Inferior parietal cortex (tissue), 1 donor: ENCODE data around the gene MYO15B.

Experiments
- DNase-seq: peaks from one replicate; pipeline ENCODE4 v3.0.0-alpha.2; 2016; ENCODE audit errors: extremely low spot score

The MYO15B gene

DNA sequence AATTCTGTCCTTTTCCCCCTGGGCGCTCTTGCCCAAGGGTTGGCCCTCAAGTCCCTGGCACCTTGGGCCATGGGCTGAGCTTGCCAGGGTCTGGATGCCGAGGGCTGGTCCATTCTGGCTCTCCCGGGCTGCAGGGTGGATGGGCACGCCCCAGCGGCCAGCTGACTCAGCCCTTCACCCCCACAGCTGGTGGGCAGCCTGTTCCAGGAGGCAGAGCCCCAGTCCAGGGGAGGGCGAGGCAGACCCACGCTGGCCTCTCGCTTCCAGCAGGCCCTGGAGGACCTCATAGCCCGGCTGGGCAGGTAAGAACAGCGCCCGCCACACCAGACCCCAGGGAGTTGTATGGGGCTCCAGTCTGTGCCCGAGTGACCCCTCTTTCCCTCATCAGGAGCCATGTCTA is 15.0 kb downstream of the MYO15B start:
- no peak for DNase-seq

DNA sequence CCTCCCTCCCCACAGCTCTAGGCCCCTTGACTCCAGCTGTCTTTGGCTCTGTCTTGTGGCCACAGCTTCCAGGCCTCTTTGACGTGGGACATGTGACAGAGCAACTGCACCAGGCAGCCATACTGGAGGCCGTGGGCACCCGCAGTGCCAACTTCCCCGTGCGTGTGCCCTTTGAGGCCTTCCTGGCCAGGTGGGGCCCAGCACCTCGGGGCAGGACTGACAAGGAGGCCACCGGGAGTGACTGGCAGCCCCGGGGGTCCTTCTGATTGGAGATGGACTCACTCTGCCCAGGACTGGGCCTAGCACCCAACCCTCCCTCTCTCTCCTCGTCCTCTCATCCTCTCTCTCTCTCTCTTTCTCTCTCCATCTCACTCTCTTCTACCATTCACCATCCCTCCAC is 15.5 kb downstream of the MYO15B start:
- DNase-seq, result no peak

DNA sequence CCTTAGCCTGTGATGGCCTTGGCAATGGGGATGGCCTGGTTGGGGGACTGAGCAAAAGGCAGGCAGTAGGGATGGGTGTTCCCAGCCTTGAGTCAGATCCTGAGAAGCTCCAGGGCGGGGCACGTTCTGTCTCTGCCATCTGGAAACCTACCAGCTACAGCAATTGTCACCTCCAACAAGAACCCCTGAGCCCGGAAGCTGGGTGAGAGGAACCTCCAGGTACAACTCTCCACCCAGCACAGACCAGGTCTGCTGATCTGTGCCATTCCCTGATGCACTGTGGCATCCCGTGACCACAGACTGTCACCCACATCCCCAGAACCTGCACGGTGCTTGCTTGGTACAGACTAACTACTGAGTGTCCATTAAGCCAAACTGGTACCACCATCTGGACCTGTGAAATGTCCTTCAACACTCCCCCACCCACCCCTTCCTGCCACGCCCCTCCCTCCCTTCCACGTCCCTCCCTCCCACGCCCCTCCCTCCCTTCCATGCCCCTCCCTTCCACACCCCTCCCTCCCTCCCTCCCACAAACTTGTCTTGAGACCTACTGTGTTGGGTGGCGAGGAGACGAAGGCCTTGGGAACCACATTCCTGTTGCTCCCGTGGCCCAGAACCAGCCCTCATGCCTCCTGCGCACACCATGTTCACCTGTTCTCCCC is 16.6 kb downstream of the MYO15B start:
- DNase-seq, result no peak

DNA sequence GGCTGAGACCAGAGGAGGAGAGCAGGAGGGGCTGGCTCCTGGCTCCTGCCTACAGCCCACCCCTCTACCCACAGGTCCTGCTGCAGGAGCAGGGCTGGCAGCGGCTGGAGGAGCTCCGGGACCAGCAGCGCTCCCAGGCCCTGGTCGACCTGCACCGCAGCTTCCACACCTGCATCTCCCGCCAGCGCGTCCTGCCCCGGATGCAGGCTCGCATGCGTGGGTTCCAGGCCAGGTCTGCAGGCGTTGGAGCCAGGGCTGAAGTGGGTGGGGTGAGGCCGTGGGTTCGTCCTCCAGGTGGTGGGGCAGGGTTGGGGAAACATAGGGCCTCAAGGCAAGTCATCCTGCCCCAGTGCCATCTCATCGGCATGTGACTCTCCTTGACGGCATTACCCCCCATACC is 18.2 kb downstream of the MYO15B start:
- DNase-seq, result no peak

- no peak for DNase-seq
These were observed 19.5 kb downstream of the MYO15B start for GRCh38 chr17:75607086-75607485.

DNA sequence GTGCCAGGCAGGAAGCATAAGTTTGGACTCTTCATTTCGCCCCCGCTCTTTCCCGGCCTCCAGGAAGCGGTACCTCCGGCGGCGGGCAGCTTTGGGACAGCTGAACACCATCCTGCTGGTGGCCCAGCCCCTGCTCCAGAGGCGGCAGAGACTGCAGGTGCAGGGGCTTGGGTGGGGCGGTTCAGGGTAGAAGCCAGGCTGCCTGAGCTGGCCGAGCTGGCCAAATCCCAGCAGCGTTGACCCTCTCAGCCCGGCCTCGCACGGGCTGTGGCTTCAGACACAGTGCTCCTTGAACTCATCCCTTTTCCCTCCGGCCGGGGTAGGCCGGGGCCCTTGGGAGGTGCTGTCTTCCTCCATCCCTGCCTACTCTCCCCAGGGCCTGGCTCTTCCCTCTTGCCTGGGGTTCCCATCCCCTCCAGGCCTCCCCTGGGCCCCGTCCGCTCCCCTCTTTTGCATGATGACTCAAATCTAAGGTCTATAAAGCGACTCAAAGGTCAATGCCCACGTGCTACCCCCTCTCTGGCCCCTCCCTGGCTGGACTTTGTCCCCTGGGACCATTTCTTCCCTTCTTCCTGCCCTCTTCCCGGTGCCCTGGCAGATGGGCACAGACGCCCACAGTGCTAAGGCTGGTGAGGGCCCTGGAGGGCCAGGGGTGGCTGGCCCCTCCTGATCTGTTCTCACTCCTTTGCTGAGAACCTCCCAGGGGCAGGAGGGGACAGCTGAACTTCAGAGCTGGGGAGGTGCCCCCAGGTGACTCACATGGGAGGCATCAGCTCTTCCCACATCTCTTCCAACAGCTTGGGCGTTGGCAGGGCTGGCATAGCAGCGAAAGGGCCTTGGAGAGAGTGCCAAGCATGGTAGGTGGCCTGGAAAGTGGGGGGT is 22.7 kb downstream of the MYO15B start:
- DNase-seq, result no peak

DNA sequence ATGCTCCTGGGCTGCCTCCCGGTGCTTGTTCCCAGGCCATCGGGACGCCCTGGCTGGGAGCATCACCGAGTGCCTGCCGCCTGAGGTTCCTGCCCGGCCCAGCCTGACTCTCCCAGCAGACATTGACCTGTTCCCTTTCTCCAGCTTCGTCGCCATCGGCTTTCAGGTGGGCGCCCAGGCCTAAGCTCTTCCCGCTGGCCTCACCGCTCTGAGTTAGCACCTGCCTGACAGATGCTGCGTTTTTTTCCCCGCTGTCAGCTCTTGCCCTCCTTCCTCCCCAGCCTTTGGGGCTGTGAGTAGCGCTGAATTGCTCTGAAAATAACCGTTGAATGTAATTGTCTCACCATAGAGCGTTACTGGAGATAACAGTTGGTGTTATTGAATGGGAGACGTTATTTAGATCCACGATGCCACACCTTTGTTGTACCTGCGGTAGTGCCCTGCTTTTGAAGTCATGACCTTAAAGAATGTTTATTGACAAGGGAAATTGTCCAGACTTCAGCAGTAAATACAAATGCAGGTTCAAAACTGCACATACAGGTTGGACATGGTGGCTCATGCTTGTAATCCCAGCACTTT is 24.3 kb downstream of the MYO15B start:
- no peak for DNase-seq

DNA sequence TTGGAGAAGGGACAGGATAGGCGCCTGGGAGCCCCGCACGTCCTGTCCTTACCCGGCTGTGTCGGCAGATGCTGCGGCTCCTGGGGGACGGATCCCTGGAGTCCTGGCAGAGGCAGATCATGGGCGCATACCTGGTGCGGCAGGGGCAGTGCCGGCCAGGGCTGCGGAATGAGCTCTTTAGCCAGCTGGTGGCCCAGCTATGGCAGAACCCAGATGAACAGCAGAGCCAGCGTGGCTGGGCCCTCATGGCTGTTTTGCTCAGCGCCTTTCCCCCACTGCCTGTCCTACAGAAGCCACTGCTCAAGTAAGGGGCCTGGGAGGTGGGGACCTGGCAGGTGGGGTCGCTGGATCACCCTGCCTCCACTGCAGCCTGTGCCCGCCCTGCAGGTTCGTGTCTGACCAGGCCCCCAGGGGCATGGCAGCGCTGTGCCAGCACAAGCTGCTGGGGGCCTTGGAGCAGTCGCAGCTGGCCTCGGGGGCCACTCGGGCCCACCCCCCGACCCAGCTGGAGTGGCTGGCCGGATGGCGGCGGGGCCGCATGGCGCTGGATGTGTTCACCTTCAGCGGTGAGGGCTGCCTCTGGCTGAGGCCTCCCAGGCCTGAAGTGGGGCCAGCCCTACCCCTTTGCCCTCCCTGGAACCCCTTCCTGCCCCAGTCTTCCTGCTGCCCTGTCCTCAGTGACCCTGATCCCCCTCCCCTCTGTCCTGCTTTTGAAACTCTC is 25.5 kb downstream of the MYO15B start:
- no peak for DNase-seq

- no peak for DNase-seq
These were observed 26.4 kb downstream of the MYO15B start for GRCh38 chr17:75614006-75614405.

DNA sequence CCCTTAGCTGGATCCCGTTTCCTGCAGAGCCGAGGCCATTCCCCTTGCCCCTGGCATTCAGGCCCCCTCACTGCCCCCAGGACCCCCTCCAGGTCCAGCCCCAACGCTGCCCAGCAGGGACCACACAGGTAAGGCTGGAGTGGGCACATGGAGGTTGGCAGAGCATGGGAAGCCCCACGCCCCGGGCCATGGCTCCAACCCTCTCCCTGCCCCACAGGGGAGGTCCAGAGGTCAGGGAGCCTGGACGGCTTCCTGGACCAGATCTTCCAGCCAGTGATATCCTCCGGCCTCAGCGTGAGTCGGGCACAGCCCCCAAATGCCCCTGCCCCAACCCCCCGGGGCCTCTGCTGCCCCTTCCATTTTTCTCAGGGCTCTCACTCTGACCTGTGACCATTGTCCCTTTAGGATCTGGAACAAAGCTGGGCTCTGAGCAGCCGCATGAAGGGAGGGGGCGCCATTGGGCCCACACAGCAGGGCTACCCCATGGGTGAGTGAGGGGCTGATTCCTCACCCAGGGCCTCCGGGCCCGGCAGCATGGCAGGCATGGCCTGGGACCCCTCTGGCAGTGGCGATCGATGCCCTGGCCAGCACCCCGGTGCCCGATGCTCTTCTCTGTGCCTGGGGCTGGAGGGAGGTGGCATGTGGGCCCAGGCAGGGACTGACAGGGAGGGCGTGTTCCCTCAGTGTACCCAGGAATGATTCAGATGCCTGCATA is 27.1 kb downstream of the MYO15B start:
- DNase-seq, result no peak

GRCh38 chr17:75615301-75615700 is 27.7 kb downstream of the MYO15B start:
- DNase-seq, result no peak

DNA sequence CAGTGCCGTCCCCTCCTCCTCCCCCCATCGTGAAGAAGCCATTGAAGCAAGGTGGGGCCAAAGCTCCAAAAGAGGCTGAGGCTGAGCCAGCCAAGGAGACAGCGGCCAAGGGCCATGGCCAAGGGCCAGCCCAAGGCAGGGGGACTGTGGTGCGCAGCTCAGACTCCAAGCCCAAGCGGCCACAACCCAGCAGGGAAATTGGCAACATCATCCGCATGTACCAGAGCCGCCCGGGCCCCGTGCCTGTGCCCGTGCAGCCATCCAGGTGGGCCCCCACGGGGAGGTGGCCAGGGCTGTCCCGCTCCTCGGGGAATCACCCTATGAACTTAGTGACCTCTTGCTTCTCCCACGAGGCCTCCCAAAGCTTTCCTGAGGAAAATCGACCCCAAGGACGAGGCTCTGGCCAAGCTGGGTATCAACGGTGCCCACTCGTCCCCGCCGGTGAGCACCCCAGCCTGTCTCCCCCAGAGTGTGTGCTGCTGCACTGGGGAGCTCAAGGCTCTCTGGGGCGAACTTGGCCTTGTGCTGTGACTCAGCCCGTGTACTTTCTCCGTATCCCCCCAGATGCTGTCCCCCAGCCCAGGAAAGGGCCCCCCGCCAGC is 29.0 kb downstream of the MYO15B start:
- no peak for DNase-seq

DNA sequence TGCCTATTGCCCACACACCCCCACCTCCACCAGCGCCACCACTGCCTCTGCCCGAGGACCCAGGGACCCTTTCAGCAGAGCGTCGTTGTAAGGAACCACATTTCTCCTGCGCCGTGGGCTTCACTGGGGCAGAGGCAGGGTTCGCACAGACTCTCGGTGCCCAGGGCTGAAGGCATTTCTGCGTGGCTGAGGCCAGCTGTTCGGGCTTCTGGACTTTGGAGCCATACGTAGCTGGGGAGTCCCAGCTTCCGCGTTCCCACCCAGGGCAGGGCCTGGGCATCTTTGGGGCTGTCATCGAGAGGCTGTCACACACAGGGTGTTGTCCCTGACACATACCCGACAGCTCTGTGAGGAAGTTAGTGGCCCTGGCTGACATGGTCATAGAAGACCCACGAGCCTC is 29.6 kb downstream of the MYO15B start:
- DNase-seq, result no peak

DNA sequence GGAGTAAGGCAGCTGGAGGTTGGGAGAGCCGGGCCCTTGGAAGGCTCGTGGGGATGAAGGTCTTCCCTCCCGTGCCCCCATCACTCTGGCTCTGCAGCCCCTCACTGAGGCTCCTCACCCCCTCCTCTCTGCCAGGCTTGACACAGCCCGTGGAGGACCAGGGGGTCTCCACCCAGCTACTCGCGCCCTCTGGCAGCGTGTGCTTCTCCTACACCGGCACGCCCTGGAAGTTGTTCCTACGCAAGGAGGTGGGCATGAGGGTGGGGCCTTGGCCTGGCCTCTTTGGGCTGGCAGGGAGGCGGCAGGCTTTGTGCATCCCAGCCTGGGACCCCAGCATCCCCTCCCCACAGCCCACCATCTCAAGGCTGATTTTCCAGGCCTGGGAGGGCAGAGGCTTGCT is 30.1 kb downstream of the MYO15B start:
- no peak for DNase-seq

DNA sequence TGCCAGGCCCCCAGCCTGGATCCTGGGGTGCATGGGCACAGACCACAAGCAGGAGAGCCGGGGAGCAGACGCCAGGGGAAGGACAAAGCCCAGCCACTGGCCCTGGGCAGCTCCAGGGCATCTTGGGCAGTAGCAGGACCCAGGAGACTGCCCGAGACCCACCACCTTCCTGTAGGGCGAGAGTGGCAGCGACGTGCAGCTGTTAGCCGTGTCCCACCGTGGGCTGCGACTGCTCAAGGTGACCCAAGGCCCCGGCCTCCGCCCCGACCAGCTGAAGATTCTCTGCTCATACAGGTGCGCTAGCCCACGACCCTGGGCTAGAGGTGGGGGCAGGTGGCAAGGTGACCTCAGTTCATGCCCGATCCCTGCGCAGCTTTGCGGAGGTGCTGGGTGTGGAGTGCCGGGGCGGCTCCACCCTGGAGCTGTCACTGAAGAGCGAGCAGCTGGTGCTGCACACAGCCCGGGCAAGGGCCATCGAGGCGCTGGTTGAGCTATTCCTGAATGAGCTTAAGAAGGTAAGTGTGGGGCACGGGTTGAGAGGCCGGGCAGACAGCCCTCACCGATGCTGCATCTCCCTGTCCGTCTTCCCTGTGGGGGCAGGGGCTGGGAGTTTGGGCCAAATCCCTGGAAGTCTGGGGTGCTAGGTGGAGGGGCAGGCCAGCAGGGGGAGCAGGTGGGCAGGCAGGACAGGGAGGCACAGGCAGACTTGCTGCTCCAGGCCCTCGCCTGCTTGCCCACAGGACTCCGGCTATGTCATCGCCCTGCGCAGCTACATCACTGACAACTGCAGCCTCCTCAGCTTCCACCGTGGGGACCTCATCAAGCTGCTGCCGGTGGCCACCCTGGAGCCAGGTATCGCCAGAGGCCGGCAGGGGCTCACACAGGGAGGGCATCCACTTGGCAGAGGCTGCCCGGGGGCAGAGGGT is 32.2 kb downstream of the MYO15B start:
- DNase-seq, result no peak

GRCh38 chr17:75621489-75621888 is 33.9 kb downstream of the MYO15B start:
- no peak for DNase-seq

- DNase-seq, result no peak
These were observed 34.5 kb downstream of the MYO15B start for GRCh38 chr17:75622076-75622475.

GRCh38 chr17:75622771-75623273 is 35.2 kb downstream of the MYO15B start:
- no peak for DNase-seq

DNA sequence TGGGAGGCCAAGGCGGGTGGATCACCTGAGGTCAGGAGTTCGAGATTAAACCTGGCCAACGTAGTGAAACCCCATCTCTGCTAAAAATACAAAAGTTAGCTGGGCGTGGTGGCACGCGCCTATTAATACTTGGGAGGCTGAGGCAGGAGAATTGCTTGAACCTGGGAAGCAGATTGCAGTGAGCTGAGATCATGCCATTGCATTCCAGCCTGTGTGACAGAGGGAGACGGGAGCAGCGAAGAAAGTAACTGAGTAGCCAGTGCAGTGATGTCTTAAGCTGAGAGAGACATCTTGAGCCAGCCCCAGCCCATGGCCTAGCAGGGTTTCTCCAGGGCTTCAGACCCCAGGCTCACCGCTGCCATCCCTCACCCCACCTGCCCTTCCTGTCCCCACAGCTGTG is 35.8 kb downstream of the MYO15B start:
- DNase-seq, result no peak

DNA sequence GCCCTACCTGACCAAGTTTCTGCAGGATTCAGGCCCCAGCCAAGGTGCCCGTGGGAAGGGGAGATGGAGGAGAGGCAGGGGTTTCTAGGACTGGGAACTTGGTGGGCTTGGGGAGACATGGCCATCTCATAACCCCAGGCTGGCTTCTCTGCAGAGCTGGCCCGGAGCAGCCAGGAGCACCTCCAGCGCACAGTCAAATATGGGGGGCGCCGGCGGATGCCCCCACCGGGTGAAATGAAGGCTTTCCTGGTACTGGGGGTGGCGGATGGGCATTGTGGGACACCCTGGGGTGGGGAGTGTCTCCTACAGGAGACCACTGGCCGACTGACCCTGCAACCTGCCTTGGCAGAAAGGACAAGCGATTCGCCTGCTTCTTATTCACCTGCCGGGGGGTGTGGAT is 36.4 kb downstream of the MYO15B start:
- no peak for DNase-seq
